Neural cell (in vitro differentiated cells): ENCODE data around the gene MRPL10.

Experiments used
- EP300 ChIP-seq: fragments of 450-650 bp; conservative IDR thresholded peaks from 2 replicates; pipeline ENCODE4 v1.6.1; 2014; ENCODE audit warnings: antibody characterized with exemption, mild to moderate bottlenecking, moderate library complexity; ENCODE audit not compliant: poor library complexity, severe bottlenecking
- EZH2 ChIP-seq: fragments of 200-600, 300-800 bp; shearing (Covaris generic), sonication (generic); IDR thresholded peaks from 2 replicates; pipeline ENCODE4 v1.6.1; 2014; ENCODE audit warnings: antibody characterized with exemption, low read length, borderline replicate concordance, mild to moderate bottlenecking; ENCODE audit not compliant: insufficient read depth, poor library complexity, severe bottlenecking
- MXI1 ChIP-seq: fragments of 450-650 bp; conservative IDR thresholded peaks from 2 replicates; pipeline ENCODE4 v1.6.1; 2014; ENCODE audit warnings: antibody characterized with exemption, mild to moderate bottlenecking; ENCODE audit not compliant: poor library complexity, severe bottlenecking
- POLR2AphosphoS5 ChIP-seq: IDR thresholded peaks from 2 replicates; pipeline ENCODE4 v1.6.1; 2012
- RAD21 ChIP-seq: fragments of 450-650 bp; conservative IDR thresholded peaks from 2 replicates; pipeline ENCODE4 v1.6.1; 2014; ENCODE audit warnings: antibody characterized with exemption, mild to moderate bottlenecking, moderate library complexity
- TAF1 ChIP-seq: IDR thresholded peaks from 2 replicates; pipeline ENCODE4 v1.6.1; 2012; ENCODE audit warnings: low read depth
- TF ChIP-seq, protein P1 (sequence below): fragments of 450-650 bp; IDR thresholded peaks from 2 replicates; pipeline ENCODE4 v1.5.1; 2014; ENCODE audit warnings: antibody characterized with exemption, mild to moderate bottlenecking, moderate library complexity; ENCODE audit not compliant: poor library complexity, severe bottlenecking
- TF ChIP-seq, protein P2 (sequence below): IDR thresholded peaks from 2 replicates; pipeline ENCODE4 v1.6.1; 2012; ENCODE audit warnings: borderline replicate concordance

DNA sequence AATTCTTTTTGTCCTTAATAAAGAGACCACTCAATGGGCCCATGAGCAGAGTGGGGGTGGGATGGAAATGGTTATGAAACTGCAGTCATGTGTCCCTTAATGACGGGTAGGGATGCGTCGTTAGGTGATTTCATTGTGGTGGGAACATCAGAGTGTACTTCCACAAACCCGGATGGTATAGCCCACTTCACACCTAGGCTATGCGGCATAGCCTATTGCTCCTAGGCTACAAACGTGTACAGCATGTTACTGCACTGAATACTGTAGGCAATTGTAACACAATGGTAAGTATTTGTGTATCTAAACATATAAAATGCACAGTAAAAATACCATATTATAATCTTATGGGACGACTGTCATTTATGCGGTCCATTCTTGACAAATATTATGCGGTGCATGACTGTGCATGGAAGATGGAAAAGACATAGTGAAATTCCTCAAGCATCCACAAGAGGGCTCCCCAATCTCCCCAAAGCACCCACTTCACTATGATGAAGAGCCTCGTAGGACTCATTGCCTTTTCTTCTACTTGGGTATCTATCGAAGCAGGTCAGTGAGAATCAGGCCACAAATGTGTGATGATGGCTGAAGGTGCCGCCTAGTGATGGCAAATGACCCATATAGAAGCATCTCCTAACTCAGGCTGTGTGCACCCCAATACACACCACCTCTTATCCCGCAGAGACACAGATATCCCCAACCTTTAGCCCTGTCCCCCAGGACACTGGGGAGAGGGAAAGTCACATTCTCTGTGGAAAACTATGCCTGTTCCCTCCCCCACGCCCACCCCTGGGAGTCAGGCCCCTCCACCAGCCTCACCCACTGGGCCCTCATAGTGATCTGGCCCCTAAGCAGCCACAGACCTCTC lies 54.8 kb downstream of the MRPL10 start:
- TF ChIP-seq RAD21 (peak; percentile 50), MXI1 (no peak), POLR2AphosphoS5 (no peak), TAF1 (no peak), EP300 (no peak), EZH2 (no peak)
- TF ChIP-seq, protein P1, sequence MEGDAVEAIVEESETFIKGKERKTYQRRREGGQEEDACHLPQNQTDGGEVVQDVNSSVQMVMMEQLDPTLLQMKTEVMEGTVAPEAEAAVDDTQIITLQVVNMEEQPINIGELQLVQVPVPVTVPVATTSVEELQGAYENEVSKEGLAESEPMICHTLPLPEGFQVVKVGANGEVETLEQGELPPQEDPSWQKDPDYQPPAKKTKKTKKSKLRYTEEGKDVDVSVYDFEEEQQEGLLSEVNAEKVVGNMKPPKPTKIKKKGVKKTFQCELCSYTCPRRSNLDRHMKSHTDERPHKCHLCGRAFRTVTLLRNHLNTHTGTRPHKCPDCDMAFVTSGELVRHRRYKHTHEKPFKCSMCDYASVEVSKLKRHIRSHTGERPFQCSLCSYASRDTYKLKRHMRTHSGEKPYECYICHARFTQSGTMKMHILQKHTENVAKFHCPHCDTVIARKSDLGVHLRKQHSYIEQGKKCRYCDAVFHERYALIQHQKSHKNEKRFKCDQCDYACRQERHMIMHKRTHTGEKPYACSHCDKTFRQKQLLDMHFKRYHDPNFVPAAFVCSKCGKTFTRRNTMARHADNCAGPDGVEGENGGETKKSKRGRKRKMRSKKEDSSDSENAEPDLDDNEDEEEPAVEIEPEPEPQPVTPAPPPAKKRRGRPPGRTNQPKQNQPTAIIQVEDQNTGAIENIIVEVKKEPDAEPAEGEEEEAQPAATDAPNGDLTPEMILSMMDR = peak; percentile 63
- TF ChIP-seq, protein P2, sequence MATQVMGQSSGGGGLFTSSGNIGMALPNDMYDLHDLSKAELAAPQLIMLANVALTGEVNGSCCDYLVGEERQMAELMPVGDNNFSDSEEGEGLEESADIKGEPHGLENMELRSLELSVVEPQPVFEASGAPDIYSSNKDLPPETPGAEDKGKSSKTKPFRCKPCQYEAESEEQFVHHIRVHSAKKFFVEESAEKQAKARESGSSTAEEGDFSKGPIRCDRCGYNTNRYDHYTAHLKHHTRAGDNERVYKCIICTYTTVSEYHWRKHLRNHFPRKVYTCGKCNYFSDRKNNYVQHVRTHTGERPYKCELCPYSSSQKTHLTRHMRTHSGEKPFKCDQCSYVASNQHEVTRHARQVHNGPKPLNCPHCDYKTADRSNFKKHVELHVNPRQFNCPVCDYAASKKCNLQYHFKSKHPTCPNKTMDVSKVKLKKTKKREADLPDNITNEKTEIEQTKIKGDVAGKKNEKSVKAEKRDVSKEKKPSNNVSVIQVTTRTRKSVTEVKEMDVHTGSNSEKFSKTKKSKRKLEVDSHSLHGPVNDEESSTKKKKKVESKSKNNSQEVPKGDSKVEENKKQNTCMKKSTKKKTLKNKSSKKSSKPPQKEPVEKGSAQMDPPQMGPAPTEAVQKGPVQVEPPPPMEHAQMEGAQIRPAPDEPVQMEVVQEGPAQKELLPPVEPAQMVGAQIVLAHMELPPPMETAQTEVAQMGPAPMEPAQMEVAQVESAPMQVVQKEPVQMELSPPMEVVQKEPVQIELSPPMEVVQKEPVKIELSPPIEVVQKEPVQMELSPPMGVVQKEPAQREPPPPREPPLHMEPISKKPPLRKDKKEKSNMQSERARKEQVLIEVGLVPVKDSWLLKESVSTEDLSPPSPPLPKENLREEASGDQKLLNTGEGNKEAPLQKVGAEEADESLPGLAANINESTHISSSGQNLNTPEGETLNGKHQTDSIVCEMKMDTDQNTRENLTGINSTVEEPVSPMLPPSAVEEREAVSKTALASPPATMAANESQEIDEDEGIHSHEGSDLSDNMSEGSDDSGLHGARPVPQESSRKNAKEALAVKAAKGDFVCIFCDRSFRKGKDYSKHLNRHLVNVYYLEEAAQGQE = no peak
